Measurements from ENCODE around the gene ITPRID1.

The ITPRID1 gene

DNA sequence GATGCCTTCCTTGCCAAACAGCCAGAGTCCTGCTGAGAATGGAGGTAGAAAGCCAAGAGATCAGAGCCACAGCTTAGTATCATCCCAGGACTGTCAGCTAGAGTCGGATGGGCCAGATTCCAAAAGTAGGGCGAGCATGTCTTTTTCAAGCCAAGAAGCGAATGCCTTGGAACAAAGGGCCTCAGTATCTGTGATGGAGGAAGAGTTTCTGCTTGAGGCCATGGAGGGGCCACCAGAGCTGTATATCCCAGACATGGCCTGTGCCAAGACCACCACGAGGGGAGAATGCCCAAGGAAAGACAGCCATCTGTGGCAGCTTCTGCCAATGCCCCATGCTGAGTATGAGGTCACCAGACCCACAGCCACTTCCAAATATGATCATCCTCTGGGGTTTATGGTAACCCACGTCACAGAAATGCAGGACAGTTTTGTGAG, 128.8 kb downstream of the ITPRID1 start:
- no peak for DNase-seq

- DNase-seq = no peak
These were observed 133.1 kb downstream of the ITPRID1 start for GRCh38 chr7:31646942-31647341.

DNA sequence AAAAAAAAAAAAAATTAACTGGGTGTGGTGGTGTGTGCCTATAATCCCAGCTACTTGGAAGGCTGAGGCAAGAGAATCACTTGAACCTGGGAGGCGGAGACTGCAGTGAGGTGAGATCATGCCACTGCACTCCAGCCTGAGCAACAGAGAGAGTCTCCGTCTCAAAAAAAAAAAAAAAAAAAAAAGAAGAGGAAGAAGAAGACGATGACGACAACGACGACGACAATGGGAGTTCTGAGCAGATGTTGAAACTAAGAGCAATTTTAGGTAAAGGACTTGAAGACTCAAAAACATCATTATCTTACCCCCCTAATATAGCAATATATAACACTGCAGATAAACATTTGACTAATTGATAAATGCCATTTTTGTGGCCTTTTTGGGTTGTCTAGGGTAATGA, 133.6 kb downstream of the ITPRID1 start:
- DNase-seq = no peak

DNA sequence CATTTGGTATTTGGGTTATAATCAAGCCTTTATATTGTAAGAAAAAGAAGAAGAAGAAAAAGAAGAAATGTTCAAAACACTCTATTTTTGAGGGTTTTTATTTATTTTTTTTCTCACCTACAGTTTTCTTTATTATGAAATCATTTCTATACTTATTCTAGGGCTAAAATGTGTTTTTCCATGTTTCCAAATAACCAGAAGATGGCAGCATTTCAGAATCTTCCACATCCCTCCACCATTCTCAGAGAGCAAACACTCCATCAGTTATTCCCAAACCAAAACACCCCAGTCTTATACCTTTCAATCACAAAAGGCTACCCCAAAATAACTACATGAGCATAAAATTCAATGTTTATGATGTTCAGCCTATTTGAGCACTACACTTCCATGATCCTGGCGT, 134.4 kb downstream of the ITPRID1 start:
- peak; percentile 21 for DNase-seq

DNA sequence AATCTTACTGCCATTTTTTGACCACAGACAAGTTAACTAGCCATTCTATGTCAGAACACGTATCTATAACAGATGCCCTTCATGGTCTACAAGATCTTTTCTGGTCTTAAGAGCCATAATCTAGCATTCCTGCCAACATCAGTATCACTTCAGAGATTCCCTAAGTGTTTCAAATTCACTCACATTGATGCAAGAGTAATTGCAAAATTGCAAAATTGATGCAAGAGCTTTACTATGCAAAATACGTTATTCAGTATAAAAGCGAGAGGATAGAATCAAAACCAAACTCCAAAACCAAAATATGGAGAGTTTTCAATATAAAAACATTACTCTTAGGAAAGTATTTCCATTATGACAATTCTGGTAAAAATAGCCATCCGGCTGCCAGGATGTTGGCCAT, 135.0 kb downstream of the ITPRID1 start:
- no peak for DNase-seq

GRCh38 chr7:31651234-31652062, 137.6 kb downstream of the ITPRID1 start:
- no peak for DNase-seq

- no peak for DNase-seq
These were observed 138.1 kb downstream of the ITPRID1 start for GRCh38 chr7:31652063-31652326.

DNA sequence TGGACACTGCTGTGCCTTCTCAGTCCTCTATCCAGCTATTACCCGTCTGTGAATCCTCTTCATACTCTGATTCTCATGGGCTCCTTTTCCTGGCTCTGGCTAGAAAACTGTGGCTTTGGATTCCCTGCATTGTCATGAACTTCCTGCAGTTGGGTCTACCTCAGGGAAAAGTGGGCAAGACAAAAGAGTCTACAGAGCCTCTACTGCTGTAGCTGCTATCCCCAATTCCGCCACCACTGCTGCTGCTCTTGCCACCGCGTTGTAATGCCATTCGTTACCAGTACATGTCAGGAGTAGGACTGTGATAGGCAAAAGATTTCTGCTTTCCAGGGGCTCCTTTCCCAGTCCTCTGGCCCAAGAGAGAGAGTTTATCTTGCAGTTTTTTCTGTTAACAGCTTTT, 149.2 kb downstream of the ITPRID1 start:
- DNase-seq = no peak

DNA sequence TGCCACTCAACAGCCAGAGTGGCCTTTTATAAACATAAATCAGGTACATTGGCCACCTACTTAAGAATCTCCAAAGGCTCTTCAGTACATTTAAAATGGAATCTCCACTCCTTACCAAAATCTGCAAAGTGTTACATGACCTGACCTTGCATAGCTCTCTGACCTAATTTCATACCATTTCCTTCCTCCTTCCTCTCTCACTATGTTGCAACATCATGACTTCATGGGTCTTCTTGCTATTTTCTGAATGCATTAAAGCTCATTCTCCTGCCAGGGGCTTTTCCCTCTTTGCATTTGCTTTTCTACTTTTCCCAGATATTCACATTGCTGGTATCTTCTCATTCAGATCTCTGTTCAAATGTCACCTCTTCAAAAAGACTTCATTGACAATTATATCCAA, 151.0 kb downstream of the ITPRID1 start:
- peak; percentile 8 for DNase-seq

DNA sequence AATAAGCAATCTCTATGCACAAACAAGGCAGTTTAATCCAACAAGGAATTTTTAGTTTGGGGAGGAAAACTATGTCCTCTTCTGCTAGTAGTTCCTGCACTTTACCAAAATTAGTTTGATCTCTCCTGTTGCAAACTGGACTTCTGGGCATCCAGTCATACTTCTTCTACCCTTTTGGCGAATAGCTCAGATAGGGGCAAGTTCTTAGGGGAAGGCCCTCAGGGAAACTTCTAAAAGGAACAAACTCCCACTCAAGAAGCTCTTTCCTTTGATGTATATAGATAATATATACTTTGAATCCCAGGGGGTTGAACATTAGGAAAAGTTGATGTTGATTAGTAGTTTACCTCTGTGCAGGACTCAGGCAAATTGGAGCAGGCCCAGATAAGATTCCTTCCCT, 151.7 kb downstream of the ITPRID1 start:
- DNase-seq = no peak

DNA sequence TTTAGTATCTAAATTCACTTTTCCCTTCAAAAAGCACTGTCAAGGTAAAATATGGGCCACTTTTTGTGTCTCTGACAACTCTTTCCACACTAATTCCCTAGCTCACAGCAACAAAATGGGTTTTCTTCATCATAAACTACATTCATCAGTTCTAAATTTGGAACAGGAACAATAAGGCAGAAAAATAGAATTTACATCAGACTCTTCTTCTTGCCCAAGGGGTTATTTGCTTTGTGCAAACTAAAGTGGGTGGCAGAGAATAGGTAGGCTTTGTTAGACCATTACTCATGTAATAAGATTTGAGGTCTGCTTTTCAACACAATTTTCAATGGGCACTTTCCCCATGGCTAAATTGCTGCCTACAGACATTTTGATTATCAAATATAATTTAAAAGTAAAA, 155.6 kb downstream of the ITPRID1 start:
- DNase-seq = no peak

DNA sequence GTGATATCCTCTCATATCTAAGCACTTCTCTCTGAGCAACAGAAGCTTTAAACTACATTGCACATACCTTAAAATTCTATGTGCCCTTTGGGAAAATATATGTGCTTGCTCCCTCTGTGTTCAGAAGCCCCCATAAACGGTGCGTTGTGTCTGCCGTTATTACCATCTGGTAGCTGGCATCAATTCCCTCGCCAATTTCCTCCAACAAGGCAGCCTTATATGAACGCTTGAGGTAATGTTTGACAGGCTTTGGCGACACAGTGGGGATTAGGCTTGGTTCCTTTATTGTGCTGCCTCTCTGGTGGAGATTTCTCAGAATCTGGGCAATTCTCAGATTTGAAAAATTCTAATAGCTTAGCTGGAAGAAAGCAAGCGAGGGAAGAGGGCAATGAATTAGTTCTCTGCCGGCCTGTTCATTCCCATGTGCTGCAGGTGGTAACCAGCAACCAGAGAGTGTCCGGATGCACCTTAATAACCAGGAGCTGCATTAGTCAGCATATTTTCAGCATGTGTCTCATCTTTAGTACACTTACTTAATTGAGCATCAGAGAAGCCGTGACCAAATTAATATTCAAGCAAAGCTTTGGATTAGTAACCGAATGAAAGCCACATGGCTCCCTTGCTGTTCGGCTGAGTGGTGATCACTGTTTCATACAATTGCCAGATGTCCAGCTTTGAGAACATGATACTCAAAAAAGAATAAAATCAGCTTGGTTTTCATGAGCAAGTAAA, 165.8 kb downstream of the ITPRID1 start:
- DNase-seq = no peak

DNA sequence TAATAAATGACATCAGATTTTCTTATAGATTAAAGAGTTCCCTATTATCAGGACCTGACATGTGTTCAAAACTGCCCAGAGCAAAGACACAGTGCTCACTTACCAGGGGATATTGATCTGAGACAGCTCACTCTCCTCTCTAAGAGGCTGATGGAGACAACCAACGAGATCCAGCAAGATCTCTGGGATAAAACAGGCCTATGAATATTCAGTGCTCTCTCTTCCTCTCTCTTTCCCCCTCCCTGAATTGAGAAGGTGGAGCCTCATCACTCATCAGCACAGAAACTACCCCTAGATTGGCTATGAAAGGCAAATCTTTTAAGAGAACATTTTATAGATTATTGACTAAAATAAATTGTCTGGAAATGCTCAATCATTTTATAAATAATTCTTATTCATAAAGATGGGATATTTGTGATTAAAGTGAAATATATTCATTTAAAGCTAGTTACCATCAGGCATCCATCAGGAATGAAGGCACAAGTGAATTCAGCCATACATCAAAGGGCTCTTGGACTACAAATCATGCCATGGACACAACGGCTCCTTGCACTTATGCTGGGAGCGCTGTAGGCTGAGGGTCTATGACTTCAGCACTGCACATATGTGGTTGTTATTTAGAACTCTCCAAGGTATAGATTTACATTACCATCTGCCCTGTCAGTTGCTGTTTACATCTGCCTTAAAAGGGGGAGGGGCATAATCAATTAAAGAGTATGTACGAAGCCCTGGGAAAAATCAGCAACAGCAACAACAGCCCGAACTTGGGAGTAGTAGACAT, 169.7 kb downstream of the ITPRID1 start:
- DNase-seq = no peak

- no peak for DNase-seq
These were observed 173.3 kb downstream of the ITPRID1 start, which contains the start of gene PPP1R17 for GRCh38 chr7:31687024-31687748. Gene PPP1R17, plus strand, starts transcription at chr7:31687215. Its CDS starts 5,227 bp downstream, at chr7:31692442.

- DNase-seq = no peak
These were observed 174.5 kb downstream of the ITPRID1 start for GRCh38 chr7:31688372-31688771.

GRCh38 chr7:31688996-31689395, 175.1 kb downstream of the ITPRID1 start:
- DNase-seq = no peak

- DNase-seq = no peak
These were observed 177.0 kb downstream of the ITPRID1 start for GRCh38 chr7:31690935-31691334.

DNA sequence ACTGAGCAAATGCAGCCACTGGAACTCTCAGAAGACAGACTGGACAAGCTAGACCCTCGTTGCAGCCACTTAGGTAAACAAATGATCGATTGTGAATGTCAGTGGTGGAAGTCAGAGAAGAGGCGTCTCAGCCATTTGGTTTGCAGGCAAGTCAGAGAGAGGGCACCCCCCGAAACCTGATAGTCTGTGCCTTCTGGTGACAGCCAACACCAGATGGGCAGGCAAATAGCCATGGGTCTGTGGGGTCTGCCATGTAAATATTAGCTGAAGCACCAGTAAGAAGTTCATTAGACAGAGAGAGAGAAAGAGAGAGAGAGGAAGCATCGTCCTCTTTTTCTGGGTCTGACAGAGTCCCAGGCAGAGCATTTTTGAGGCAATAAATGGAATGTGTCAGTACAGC, 178.6 kb downstream of the ITPRID1 start:
- DNase-seq = no peak

- DNase-seq = no peak
These were observed 179.0 kb downstream of the ITPRID1 start for GRCh38 chr7:31692871-31693270.

DNA sequence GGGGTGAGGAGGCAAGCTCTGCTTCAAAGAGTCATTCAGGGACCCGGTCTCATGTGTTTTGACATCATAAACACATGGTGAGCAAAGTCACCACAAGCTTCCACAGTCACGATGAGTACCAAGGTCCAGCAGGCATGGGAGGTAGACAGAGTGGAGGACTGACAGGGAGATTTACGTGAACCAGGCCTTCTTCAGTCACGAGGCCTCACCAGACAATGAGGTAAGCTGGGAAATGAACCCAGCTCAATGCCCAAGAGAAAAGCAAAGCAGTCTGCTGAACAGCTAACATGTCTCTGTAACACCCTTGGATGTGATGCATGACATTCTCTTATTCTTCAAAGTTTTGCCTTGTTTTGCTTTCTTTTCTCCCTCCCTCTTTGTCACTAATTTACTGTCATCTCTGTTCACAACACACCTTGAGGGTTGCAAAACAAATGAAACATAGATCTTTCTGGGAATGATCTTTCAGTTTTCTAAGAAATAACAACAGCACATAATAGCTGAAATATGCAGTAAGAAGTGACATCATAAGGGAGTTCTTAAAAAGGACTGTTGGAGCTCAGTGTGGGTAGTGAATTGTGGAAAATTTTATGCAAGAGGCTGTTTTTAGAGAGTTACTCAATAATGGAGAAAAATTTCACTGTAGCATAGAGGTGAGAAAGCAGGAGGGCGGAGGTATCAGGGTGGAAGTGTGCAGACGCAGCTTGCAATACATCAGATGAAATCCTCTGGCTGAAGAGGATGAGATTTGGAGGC, 182.1 kb downstream of the ITPRID1 start:
- DNase-seq = no peak

DNA sequence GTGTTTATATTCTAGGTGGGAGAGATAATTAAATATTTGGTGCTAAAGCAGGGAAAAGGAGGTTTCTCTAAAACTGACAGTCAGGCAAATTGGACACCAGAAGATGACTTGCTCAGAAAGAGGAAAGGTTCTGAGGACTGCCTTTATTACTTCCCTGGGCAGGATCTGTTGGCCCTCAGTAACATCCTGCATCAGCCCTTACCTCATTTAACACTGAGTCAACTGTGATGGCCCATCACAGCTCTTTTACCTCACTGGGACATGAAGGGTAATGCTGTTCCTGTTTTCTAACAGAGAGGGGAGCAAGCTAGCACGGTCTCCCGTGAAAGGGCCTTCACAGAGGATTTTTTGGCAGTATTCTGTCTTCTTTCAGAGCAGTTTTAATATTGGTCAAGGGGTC, 185.2 kb downstream of the ITPRID1 start:
- DNase-seq = no peak

DNA sequence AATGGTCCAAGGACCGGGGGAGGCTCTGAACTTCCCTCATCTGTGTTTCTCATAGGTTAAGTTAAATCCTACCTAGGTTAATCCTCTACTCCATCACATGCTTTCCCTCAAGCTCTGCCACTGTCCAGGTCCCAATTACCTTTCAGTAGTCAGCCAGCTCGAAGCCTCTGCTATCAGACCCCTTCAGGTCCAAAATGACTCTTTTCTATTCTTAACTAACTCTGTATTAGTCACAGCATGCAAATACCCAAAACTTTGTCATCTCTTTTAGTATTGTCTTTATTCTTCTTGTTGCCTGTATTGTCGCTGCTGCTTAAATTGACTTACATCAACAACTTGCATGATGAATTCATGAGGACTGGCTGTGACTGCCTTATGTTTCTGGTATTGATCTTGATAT, 188.5 kb downstream of the ITPRID1 start:
- no peak for DNase-seq

Data from hematopoietic multipotent progenitor cell treated with erythropoietin and hydrocortisone succinate and interleukin-3 and kit ligand, for 6 days (in vitro differentiated cells).